Activated CD4-positive, alpha-beta memory T cell treated with anti-CD3 and anti-CD28 coated beads for 36 hours (primary cell): Measurements from ENCODE around the gene RPS18. TPM values are rescaled to one million over a fixed set of nuclear protein-coding genes. Genes with fewer than 3 reads are reported as not detected.
A peak's percentile ranks its signal among the peaks of the same experiment; 100 is the strongest.
"Not testable (repeated sequence)": the region's sequence is repeated elsewhere in the genome, so short reads cannot be mapped to it uniquely, and the experiment has no call there.

Experiments used
- CTCF ChIA-PET: fragments of 350-600 bp; sonication (Branson Sonifier 250); formaldehyde crosslinking; loops from one replicate; lab custom pipeline; 2021; ENCODE audit warnings: antibody characterized with exemption, inconsistent platforms; lab: Charles Lee
- POLR2A ChIA-PET: fragments of 350-600 bp; sonication (Branson Sonifier 250); formaldehyde crosslinking; loops from one replicate; lab custom pipeline; 2021; ENCODE audit warnings: antibody characterized with exemption; lab: Charles Lee
- DNase-seq: peaks from one replicate; pipeline ENCODE4 v3.0.0-alpha.2; 2020
- H3K27ac Mint-ChIP-seq: one replicate; pipeline ENCODE4 v1.8.0; 2021; ENCODE audit warnings: mixed read lengths
- H3K27me3 Mint-ChIP-seq: one replicate; pipeline ENCODE4 v1.8.0; 2021; ENCODE audit warnings: mixed read lengths
- H3K36me3 Mint-ChIP-seq: one replicate; pipeline ENCODE4 v1.8.0; 2021; ENCODE audit warnings: mixed read lengths
- H3K4me1 Mint-ChIP-seq: one replicate; pipeline ENCODE4 v1.8.0; 2021; ENCODE audit warnings: low read depth, mixed read lengths
- H3K4me3 Mint-ChIP-seq: one replicate; pipeline ENCODE4 v1.8.0; 2021; ENCODE audit warnings: mild to moderate bottlenecking, mixed read lengths
- H3K9me3 Mint-ChIP-seq: one replicate; pipeline ENCODE4 v1.8.0; 2021; ENCODE audit warnings: mixed read lengths
- intact Hi-C: fragments of 100-400 bp; cut with micrococcal nuclease; formaldehyde crosslinking; loops from one replicate; pipeline ENCODE4 v1.15.1; 2023
- total RNA-seq, 2 experiments: library from RNA; stranded (reverse); gene quantifications; one replicate each; pipeline ENCODE4 v1.2.3, GENCODE V29; 2021

Gene RPS18
- total RNA-seq, 2 experiments from 2014 or later, result 4,372 to 4,391 TPM

- peaks cover 37% of the 10 kb centered on the region for H3K4me1 Mint-ChIP-seq
- H3K9me3 Mint-ChIP-seq, result no peaks in the 10 kb centered on the region
- peaks cover 34% of the 10 kb centered on the region for H3K36me3 Mint-ChIP-seq
- intact Hi-C loops, result loop anchor here (10.0 kb wide), 1 partner anchor 296 kb away; no protein-coding TSS in a partner anchor
- POLR2A ChIA-PET, result interaction anchor here (1.2 to 4.9 kb wide), 4 partner anchors 8 to 440 kb away, joined by 3 to 40 read pairs (median 14); partner anchors contain the start of genes PFDN6, RGL2, TAP2 and WDR46
- DNase-seq, result no peak
- H3K27me3 Mint-ChIP-seq, result no peaks in the 10 kb centered on the region
- no peak overlapping the region for H3K4me3 Mint-ChIP-seq
- CTCF ChIA-PET, result interaction anchor here (1.6 to 3.4 kb wide), 4 partner anchors 10 to 156 kb away, joined by 3 to 37 read pairs (median 20); partner anchors contain the start of genes PFDN6, RGL2 and WDR46
- peak overlapping the region; percentile 62 for H3K27ac Mint-ChIP-seq
Observed at GRCh38 chr6:33278810-33279209, 6.9 kb downstream of the RPS18 start.

DNA sequence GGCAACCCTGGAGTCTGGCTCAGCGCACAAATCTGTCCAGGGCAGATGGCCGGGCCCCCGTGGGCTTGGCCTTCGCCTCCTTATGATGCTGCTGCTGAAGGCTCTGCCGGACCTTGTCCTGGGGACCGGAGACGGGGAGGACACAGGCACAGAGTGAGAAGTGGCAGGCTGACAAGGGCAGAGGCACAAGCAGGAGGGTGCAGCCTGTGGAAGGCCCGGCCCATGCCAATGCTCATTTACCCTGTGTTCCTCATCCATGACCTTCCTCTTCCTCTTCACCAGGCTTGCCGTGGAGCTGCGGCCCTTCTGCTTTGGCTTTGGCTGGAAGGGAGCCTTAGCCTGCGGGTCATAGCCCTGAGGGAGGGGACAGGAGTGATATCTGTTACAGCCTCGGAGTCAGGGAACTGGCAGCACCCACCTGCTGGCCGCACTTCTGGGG lies 7.4 kb downstream of the RPS18 start:
- ChIA-PET CTCF (interaction anchor here (3.0 to 3.4 kb wide), 2 partner anchors 18 to 31 kb away, joined by 9 to 31 read pairs; partner anchors contain the start of gene RGL2), POLR2A (interaction anchor here (4.9 kb wide), 1 partner anchor 10 kb away, joined by 40 read pairs; the partner anchor contains the start of genes PFDN6 and WDR46)
- no peak overlapping the region for H3K27ac Mint-ChIP-seq
- H3K9me3 Mint-ChIP-seq, result no peaks in the 10 kb centered on the region
- no peak for DNase-seq
- peaks cover 29% of the 10 kb centered on the region for H3K36me3 Mint-ChIP-seq
- intact Hi-C loops, result loop anchor here (10.0 kb wide), 1 partner anchor 296 kb away; no protein-coding TSS in a partner anchor
- peaks cover 35% of the 10 kb centered on the region for H3K4me1 Mint-ChIP-seq
- H3K4me3 Mint-ChIP-seq, result no peak overlapping the region
- no peaks in the 10 kb centered on the region for H3K27me3 Mint-ChIP-seq

GRCh38 chr6:33279971-33280511 lies 8.2 kb downstream of the RPS18 start:
- Mint-ChIP-seq H3K27ac (no peak overlapping the region), H3K27me3 (no peaks in the 10 kb centered on the region), H3K36me3 (peaks cover 23% of the 10 kb centered on the region), H3K4me3 (no peak overlapping the region), H3K4me1 (peaks cover 28% of the 10 kb centered on the region), H3K9me3 (no peaks in the 10 kb centered on the region)
- DNase-seq, result no peak
- intact Hi-C loops, result loop anchor here (10.0 kb wide), 1 partner anchor 295 kb away; no protein-coding TSS in a partner anchor
- ChIA-PET CTCF (no interaction called here), POLR2A (no interaction called here)

- peaks cover 23% of the 10 kb centered on the region for H3K4me1 Mint-ChIP-seq
- POLR2A ChIA-PET, result no interaction called here
- H3K9me3 Mint-ChIP-seq, result no peaks in the 10 kb centered on the region
- intact Hi-C loops, result no loop called here
- no peak overlapping the region for H3K4me3 Mint-ChIP-seq
- H3K36me3 Mint-ChIP-seq, result peaks cover 18% of the 10 kb centered on the region
- H3K27me3 Mint-ChIP-seq, result no peaks in the 10 kb centered on the region
- peak overlapping the region; percentile 59 for H3K27ac Mint-ChIP-seq
- DNase-seq, result no peak
- CTCF ChIA-PET, result interaction anchor here (0.8 kb wide), 2 partner anchors 19 to 21 kb away, joined by 3 to 4 read pairs; no protein-coding TSS in a partner anchor
Observed at GRCh38 chr6:33280539-33280938, 8.7 kb downstream of the RPS18 start.

DNA sequence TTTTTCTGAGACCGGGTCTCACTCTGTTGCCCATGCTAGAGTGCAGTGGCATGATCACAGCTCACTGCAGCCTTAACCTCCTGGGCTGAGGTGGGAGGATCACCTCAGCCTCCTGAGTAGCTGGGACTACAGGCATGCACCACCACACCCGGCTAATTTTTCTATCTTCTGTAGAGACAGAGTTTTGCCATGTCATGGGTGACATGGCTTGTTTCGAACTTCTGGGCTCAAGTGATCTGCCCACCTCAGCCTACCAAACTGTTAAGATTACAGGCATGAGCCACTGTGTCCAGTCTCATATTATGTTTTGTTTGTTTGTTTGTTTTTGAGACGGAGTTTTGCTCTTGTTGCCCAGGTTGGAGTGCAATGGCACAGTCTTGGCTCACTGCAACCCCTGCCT lies 13.3 kb downstream of the RPS18 start:
- DNase-seq, POLR2A ChIA-PET, CTCF ChIA-PET, intact Hi-C loops, H3K4me3 Mint-ChIP-seq, H3K9me3 Mint-ChIP-seq, H3K27ac Mint-ChIP-seq, H3K27me3 Mint-ChIP-seq: not testable (repeated sequence)
- Mint-ChIP-seq H3K4me1 (peaks cover 28% of the 10 kb centered on the region), H3K36me3 (peaks cover 21% of the 10 kb centered on the region)

DNA sequence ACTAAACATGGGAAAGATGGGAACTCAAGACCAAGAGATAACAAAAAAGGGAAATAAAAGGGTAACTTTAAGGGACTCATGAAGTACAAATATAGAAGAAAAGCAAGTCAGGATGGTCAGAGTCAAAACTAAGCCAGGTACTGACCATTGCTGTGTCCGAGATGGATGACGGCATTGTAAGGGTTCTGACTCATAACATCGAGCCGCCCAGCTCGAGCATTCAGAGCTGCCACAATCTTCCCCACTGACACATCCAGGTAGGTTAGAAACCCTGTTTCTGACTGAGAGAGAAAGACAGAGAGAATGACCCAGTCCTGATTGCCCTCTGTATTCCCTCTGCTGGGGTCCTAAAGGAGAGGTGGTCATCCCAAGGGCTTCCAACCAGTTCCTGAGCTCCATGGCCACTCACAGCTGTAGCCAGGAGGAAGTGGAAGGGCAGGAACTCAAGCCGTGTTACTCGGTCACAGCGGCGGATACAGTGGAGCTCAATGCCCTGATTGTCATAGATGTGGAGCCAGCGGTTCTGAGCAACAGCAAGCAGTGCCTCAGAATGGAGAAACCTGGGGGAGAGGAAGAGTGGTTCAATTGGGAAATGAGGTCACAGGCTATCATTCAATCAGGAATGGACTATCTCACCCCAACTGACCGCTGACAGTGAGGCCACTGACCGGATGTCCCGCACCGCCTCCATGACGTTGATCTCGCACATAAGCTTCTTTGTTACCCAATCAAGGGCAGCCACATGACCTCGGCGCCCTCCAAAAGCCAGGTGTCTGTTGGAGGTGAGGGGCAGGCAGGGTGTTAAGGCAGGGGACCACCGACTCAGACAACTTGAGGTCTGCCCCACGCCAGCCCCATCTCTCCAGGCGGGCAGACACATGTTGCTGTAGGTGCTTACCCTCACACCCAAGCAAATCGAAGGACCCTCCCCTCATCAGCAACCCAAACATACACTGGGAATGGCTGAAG lies 15.4 kb downstream of the RPS18 start:
- Mint-ChIP-seq H3K36me3 (peaks cover 24% of the 10 kb centered on the region), H3K9me3 (no peaks in the 10 kb centered on the region), H3K27me3 (no peaks in the 10 kb centered on the region), H3K27ac (peak overlapping the region; percentile 11), H3K4me3 (peak overlapping the region; percentile 98), H3K4me1 (peaks cover 41% of the 10 kb centered on the region)
- no peak for DNase-seq
- ChIA-PET POLR2A (interaction anchor here (0.6 to 1.0 kb wide), 3 partner anchors 9 to 310 kb away, joined by 3 read pairs; partner anchors contain the start of gene B3GALT4), CTCF (interaction anchor here (0.6 to 4.9 kb wide), 5 partner anchors 10 to 343 kb away, joined by 3 to 37 read pairs (median 4); partner anchors contain the start of genes B3GALT4 and RGL2)
- intact Hi-C loops, result no loop called here

GRCh38 chr6:33288141-33288920 lies 16.5 kb downstream of the RPS18 start:
- no peak for DNase-seq
- intact Hi-C loops, result no loop called here
- Mint-ChIP-seq H3K4me3 (peak overlapping the region; percentile 98), H3K4me1 (peaks cover 41% of the 10 kb centered on the region), H3K36me3 (peaks cover 27% of the 10 kb centered on the region), H3K27ac (peak overlapping the region; percentile 80), H3K9me3 (no peaks in the 10 kb centered on the region), H3K27me3 (no peaks in the 10 kb centered on the region)
- POLR2A ChIA-PET, result interaction anchor here (0.7 to 3.7 kb wide), 7 partner anchors 10 to 317 kb away, joined by 3 to 40 read pairs (median 12); partner anchors contain the start of genes B3GALT4, RGL2, RPS18 and TAPBP
- CTCF ChIA-PET, result interaction anchor here (0.9 to 4.9 kb wide), 5 partner anchors 11 to 102 kb away, joined by 3 to 37 read pairs (median 6); partner anchors contain the start of genes B3GALT4 and RGL2

- H3K27me3 Mint-ChIP-seq, result no peaks in the 10 kb centered on the region
- H3K9me3 Mint-ChIP-seq, result no peaks in the 10 kb centered on the region
- H3K36me3 Mint-ChIP-seq, result peaks cover 27% of the 10 kb centered on the region
- intact Hi-C loops, result loop anchor here (1.0 kb wide), 5 partner anchors 10 to 40 kb away; partner anchors contain the start of genes B3GALT4 and VPS52
- H3K4me3 Mint-ChIP-seq, result peak within 1 kb of the TSS; percentile 98
- CTCF ChIA-PET, result interaction anchor here (1.3 to 4.9 kb wide), 5 partner anchors 10 to 102 kb away, joined by 4 to 37 read pairs (median 6); partner anchors contain the start of genes B3GALT4, RGL2, RPS18 and VPS52
- POLR2A ChIA-PET, result interaction anchor here (0.7 to 3.7 kb wide), 7 partner anchors 9 to 317 kb away, joined by 3 to 40 read pairs (median 12); partner anchors contain the start of genes B3GALT4, RGL2, RPS18 and TAPBP
- peaks cover 41% of the 10 kb centered on the region for H3K4me1 Mint-ChIP-seq
- peak within 1 kb of the TSS; percentile 80 for H3K27ac Mint-ChIP-seq
- DNase-seq, result peak; percentile 89
Observed at GRCh38 chr6:33288921-33289783, 17.3 kb downstream of the RPS18 start, which contains the start of the genes PFDN6 and WDR46. Gene PFDN6, plus strand, starts transcription at chr6:33289601. Its CDS starts 256 bp downstream, at chr6:33289857. Gene WDR46, minus strand, starts transcription at chr6:33289239. Its CDS starts 69 bp downstream, at chr6:33289170.

GRCh38 chr6:33289784-33290315 lies 18.0 kb downstream of the RPS18 start:
- H3K27me3 Mint-ChIP-seq, result no peaks in the 10 kb centered on the region
- H3K4me3 Mint-ChIP-seq, result peak overlapping the region; percentile 98
- intact Hi-C loops, result loop anchor here (1.0 kb wide), 5 partner anchors 9 to 41 kb away; partner anchors contain the start of genes B3GALT4 and VPS52
- DNase-seq, result no peak
- peak overlapping the region; percentile 80 for H3K27ac Mint-ChIP-seq
- ChIA-PET POLR2A (interaction anchor here (1.4 to 3.7 kb wide), 6 partner anchors 9 to 39 kb away, joined by 4 to 40 read pairs (median 18); partner anchors contain the start of genes B3GALT4, RGL2, RPS18 and TAPBP), CTCF (interaction anchor here (1.3 to 4.9 kb wide), 5 partner anchors 9 to 101 kb away, joined by 4 to 37 read pairs (median 6); partner anchors contain the start of genes B3GALT4, RGL2, RPS18 and VPS52)
- no peaks in the 10 kb centered on the region for H3K9me3 Mint-ChIP-seq
- peaks cover 25% of the 10 kb centered on the region for H3K36me3 Mint-ChIP-seq
- H3K4me1 Mint-ChIP-seq, result peaks cover 41% of the 10 kb centered on the region
